Liver (tissue), 2 donors: ENCODE results near the gene RNU6-1.

Experiments
- MAX ChIP-seq: IDR thresholded peaks from 2 replicates; pipeline ENCODE4 v1.6.1; 2016; ENCODE audit warnings: antibody characterized with exemption
- RAD21 ChIP-seq, 2 donors: IDR thresholded peaks; 2 replicates each; pipeline ENCODE4 v1.6.1; 2016; ENCODE audit warnings: antibody characterized with exemption in 2 of 2, mild to moderate bottlenecking in 2 of 2
- donor health status: healthy.

- TF ChIP-seq MAX (no peak), RAD21 (IDR thresholded peaks at IDR 0.05) (no peak)
These were observed 12.9 kb downstream of the RNU6-1 start for GRCh38 chr15:67826717-67827561.
